ENCODE data around the gene NTM.
A peak's percentile ranks its signal among the peaks of the same experiment; 100 is the strongest.

The NTM gene

DNA sequence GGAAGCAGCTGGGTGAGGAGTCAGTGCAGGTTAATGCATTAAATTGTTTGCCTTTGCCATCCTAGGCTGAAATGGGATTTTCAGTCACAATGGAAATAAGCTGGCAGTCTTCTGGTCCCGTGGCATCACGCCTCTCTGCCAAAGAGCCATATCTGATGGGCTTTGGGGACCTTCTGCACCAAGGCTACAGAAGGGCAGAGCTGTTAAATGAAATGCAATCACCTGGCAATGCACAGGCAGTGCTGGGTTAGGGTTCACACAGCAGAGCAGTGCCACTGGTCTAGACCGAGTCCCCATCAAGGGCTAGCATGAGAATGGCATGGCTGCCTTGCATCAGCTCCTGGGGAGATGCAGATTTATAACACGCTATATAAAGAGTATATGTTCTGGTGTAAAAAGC is 749.2 kb downstream of the NTM start:
- TF ChIP-seq, protein P1, sequence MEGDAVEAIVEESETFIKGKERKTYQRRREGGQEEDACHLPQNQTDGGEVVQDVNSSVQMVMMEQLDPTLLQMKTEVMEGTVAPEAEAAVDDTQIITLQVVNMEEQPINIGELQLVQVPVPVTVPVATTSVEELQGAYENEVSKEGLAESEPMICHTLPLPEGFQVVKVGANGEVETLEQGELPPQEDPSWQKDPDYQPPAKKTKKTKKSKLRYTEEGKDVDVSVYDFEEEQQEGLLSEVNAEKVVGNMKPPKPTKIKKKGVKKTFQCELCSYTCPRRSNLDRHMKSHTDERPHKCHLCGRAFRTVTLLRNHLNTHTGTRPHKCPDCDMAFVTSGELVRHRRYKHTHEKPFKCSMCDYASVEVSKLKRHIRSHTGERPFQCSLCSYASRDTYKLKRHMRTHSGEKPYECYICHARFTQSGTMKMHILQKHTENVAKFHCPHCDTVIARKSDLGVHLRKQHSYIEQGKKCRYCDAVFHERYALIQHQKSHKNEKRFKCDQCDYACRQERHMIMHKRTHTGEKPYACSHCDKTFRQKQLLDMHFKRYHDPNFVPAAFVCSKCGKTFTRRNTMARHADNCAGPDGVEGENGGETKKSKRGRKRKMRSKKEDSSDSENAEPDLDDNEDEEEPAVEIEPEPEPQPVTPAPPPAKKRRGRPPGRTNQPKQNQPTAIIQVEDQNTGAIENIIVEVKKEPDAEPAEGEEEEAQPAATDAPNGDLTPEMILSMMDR (IDR thresholded peaks at IDR 0.05; ENCODE audit: extremely low read depth, missing control alignments): no peak
- DNase-seq (ENCODE audit: low spot score): no peak

DNA sequence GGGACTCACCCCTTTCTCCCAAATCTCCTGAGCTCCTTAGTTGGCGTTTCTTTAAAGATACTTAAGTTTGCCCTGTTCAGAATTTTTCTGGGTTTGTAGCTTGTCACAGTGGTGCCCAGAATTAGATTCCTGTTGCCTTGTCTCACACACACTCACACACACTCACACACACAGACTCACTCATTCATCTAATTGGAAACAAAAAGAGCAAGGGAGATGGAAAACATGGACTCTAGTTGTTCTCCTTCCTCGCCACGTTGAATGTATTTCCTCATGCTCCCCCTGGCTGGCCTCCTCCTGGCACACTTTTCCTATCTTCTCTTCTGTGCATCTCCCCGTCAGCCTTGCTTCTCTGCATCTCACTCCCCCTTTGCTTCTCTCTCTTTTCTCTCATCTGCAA is 752.3 kb downstream of the NTM start:
- no peak for DNase-seq (ENCODE audit: low spot score)
- TF ChIP-seq, protein P1 (IDR thresholded peaks at IDR 0.05; ENCODE audit: extremely low read depth, missing control alignments): no peak

DNA sequence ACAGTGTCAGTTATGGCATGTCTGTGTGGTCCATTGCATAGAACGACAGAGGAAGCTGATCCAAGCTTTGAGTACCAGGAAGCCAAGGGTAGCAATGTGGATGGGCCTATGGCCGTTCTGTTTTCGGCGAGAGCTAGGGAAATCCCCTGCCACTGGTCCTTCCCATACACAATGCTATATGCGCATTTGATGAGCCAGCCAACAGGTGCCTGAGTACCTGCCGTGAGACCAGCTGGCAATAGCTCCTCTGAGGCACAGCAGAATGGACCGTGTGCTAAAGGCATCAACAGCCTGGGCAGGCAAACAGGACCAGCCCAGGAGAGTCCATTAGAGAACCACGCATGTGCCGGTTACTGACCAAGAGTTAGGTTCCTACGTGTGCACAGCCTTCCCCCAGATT is 753.0 kb downstream of the NTM start:
- TF ChIP-seq, protein P1 (IDR thresholded peaks at IDR 0.05; ENCODE audit: extremely low read depth, missing control alignments): no peak
- no peak for DNase-seq (ENCODE audit: low spot score)

DNA sequence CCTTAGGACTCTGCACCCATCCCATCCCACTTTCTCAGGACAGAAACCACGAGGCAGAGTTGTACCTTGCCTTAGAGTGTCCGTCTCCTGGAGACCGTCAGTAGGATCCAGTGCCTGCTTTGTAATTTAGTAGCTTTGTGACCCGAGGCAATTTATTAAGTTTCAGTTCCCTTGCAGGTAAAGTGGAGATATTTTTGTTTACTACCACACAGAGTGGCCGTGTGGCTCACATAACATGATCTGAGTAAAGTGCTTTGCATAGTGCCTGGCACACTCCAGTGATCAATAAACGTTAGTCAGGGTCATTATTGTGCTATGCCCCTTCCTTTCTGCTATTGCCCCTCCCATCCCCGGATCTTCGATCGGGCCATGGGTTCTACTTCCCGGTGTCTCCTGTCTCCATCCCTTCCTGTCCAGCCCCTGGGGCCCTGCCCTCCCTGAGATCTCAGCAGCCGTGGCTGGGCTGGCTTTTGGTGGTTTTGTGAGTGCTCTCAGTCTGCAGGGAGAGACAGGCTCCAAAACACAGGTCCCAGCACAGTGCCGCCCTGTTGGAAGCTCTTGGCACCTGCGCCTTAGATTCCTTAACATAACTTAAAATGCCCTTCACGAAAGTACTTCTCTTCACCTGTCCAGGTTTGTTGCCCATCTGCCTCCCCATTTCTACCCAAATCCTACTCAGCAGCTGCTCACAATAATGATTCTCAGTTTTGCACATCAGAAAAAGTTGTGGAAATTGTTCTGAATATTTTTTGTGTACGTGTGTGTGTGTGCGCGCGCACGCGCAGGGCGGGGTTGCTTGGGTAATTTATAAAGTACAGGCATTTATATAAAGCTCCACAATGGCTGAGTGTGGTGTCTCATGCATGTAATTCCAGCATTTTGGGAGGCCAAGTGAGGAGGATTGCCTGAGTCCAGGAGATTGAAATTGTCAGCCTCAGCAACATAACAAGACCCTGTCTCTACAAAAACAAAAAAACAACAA is 753.7 kb downstream of the NTM start:
- TF ChIP-seq, protein P1 (IDR thresholded peaks at IDR 0.05; ENCODE audit: extremely low read depth, missing control alignments): no peak
- DNase-seq (ENCODE audit: low spot score): no peak

DNA sequence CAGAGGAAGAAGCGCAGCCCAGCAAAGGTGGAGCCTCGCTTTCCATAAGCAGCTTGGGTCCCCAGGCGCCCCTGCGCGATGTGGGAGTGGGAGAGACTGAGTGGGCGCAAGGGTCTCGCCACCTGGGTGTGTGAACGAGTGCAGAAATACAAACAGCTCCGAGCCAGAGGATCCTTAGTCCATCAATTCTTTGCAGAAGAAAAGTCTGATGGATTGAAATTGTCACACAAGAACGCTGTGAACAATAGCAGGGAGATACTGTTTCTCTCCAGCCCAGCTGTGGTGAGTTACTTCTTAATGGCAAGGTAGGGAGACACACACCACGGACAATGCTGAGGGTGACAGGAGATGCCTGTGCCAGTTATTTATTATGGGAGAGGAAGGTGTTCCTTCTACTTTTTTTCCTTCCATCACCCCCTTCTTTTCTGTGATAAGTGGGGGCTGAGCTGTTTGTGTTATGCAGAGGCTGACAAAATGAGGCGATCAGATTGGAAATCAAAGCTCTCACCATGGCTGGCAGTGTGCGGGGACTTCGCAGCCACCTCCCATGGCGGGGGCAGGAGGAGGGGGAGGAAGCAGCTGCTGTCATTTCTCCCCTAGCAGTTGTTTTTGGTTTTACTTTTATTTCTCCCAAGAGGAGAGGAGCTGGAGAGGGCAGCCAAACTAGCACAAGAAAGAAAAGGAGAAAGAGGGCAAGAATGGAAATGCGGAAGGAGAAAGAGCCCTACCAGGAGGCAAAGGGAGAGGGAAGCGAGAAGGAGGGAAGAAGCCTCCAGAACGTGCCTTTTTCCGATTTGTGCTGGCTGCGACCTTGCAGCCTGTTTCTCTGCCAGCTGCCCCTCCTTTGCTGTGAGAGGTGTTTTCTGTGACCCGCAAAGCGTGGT is 755.8 kb downstream of the NTM start:
- peak; percentile 46 for DNase-seq (ENCODE audit: low spot score)
- TF ChIP-seq, protein P1 (IDR thresholded peaks at IDR 0.05; ENCODE audit: extremely low read depth, missing control alignments): no peak

DNA sequence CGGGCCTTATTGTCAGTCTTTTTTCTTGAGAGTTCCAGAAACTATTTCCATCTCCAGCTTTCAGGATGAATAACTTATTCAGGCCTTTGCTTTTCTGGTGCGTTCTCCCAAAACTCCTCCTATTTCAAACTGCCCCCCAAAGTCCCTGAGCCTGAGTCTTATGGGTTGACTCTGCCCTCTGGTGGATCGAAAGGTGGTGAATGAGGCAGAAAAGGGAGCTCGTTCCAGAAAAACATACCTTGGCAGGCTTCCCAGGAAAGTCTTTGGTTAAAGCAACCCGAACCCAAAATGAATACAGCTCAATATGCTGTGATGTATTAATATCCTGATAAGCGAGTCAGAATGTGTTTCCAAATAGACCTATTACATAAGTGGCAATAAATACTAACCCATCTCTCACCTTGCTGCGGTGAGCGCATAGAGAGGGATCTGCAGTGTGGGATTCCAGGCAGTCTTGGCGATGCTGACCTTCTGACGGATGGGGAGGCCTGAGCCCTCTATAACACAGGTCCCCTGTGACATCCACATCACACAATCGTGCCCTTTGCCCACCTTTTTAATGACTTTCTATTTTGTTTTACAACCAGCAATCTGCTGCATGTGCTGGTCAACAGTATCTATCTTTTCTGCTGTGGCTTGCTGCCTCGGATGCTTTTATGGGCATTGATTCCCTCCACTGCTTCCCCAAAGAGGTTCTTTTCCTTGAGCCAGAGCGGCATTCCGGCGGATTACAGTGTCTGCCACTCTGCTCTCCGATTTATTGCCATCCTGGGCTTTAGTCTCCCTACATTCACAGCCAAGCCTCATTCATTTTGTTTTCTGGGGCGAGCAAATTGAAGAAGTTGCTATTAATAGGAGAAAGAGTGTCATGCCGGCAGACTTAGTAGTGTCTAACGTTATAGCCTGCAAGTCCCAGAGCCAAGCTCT is 756.8 kb downstream of the NTM start:
- TF ChIP-seq, protein P1 (IDR thresholded peaks at IDR 0.05; ENCODE audit: extremely low read depth, missing control alignments): peak; percentile 4
- DNase-seq (ENCODE audit: low spot score): peak; percentile 44
